Liver (tissue), 9 donors: Measurements from ENCODE around the gene PODNL1. TPM values are rescaled to one million over a fixed set of nuclear protein-coding genes. Genes with fewer than 3 reads are reported as not detected.
"Not testable (repeated sequence)": the region's sequence is repeated elsewhere in the genome, so short reads cannot be mapped to it uniquely, and the experiment has no call there.

ENCODE experiments used
- DNase-seq: peaks from one replicate; pipeline ENCODE4 v3.0.0-alpha.2; 2017; ENCODE audit warnings: low spot score
- H3K27ac ChIP-seq, 2 donors: one replicate each; pipeline ENCODE4 v1.7.0; 2013; ENCODE audit warnings: inconsistent platforms in 2 of 2, low read length in 2 of 2, control low read depth in 1 of 2, low read depth in 1 of 2, mild to moderate bottlenecking in 1 of 2
- H3K27me3 ChIP-seq, 4 donors: one replicate each; pipeline versions ENCODE4 v1.6.1 to v1.7.0; 2013; ENCODE audit warnings: low read length in 3 of 4, inconsistent platforms in 1 of 4, mild to moderate bottlenecking in 1 of 4, moderate library complexity in 1 of 4; ENCODE audit not compliant: control insufficient read depth in 4 of 4, insufficient read depth in 4 of 4
- H3K36me3 ChIP-seq, 4 donors: one replicate each; pipeline versions ENCODE4 v1.6.1 to v1.7.0; 2013; ENCODE audit warnings: low read length in 3 of 4, mild to moderate bottlenecking in 3 of 4, low read depth in 1 of 4, moderate library complexity in 1 of 4; ENCODE audit not compliant: control insufficient read depth in 4 of 4, insufficient read depth in 3 of 4
- H3K4me1 ChIP-seq, 4 donors: one replicate each; pipeline versions ENCODE4 v1.6.1 to v1.7.0; 2013; ENCODE audit warnings: low read length in 3 of 4, mild to moderate bottlenecking in 3 of 4, moderate library complexity in 1 of 4; ENCODE audit not compliant: control insufficient read depth in 4 of 4, insufficient read depth in 4 of 4
- H3K4me3 ChIP-seq, 3 donors: one replicate each; pipeline versions ENCODE4 v1.6.1 to v1.7.0; 2013; ENCODE audit warnings: low read length in 3 of 3, control low read depth in 1 of 3, low read depth in 1 of 3, mild to moderate bottlenecking in 1 of 3
- H3K9ac ChIP-seq, 2 donors: one replicate each; pipeline ENCODE4 v1.7.0; 2013; ENCODE audit warnings: low read length in 2 of 2, mild to moderate bottlenecking in 2 of 2, moderate library complexity in 2 of 2, control low read depth in 1 of 2, low read depth in 1 of 2
- H3K9me3 ChIP-seq, 4 donors: one replicate each; pipeline versions ENCODE4 v1.6.1 to v1.7.0; 2013; ENCODE audit warnings: low read length in 3 of 4; ENCODE audit not compliant: control insufficient read depth in 4 of 4
- EGR1 ChIP-seq, 2 donors: IDR thresholded peaks; 2 replicates each; pipeline ENCODE4 v1.6.1; 2016 to 2018; ENCODE audit warnings: antibody characterized with exemption in 2 of 2, low read depth in 2 of 2
- FOXA1 ChIP-seq: IDR thresholded peaks from 2 replicates; pipeline ENCODE4 v1.6.1; 2016; ENCODE audit warnings: antibody characterized with exemption
- FOXA2 ChIP-seq: IDR thresholded peaks from 2 replicates; pipeline ENCODE4 v1.6.1; 2016; ENCODE audit warnings: antibody characterized with exemption
- GABPA ChIP-seq, 2 donors: IDR thresholded peaks in 1 of 2; conservative IDR thresholded peaks in 1 of 2; 2 replicates each; pipeline ENCODE4 v1.6.1; 2016; ENCODE audit warnings: antibody characterized with exemption in 2 of 2, mild to moderate bottlenecking in 1 of 2, moderate library complexity in 1 of 2
- HNF4A ChIP-seq, 2 donors: conservative IDR thresholded peaks; 2 replicates each; pipeline ENCODE4 v1.6.1; 2016; ENCODE audit warnings: antibody characterized with exemption in 2 of 2, mild to moderate bottlenecking in 2 of 2
- HNF4G ChIP-seq: IDR thresholded peaks from 2 replicates; pipeline ENCODE4 v1.6.1; 2016; ENCODE audit warnings: antibody characterized with exemption
- JUND ChIP-seq, 2 donors: IDR thresholded peaks; 2 replicates each; pipeline ENCODE4 v1.6.1; 2016; ENCODE audit warnings: antibody characterized with exemption in 2 of 2
- RAD21 ChIP-seq, 2 donors: IDR thresholded peaks; 2 replicates each; pipeline ENCODE4 v1.6.1; 2016; ENCODE audit warnings: antibody characterized with exemption in 2 of 2, mild to moderate bottlenecking in 2 of 2
- RXRA ChIP-seq, 2 donors: IDR thresholded peaks; 2 replicates each; pipeline ENCODE4 v1.6.1; 2017 to 2018; ENCODE audit warnings: antibody characterized with exemption in 2 of 2, mild to moderate bottlenecking in 1 of 2
- SP1 ChIP-seq: IDR thresholded peaks from 2 replicates; pipeline ENCODE4 v1.6.1; 2018; ENCODE audit warnings: antibody characterized with exemption, mild to moderate bottlenecking
- TAF1 ChIP-seq: conservative IDR thresholded peaks from 2 replicates; pipeline ENCODE4 v1.6.1; 2016; ENCODE audit warnings: antibody characterized with exemption, mild to moderate bottlenecking
- YY1 ChIP-seq: IDR thresholded peaks from 2 replicates; pipeline ENCODE4 v1.6.1; 2016; ENCODE audit warnings: antibody characterized with exemption, mild to moderate bottlenecking
- ZBTB33 ChIP-seq: IDR thresholded peaks from 2 replicates; pipeline ENCODE4 v1.6.1; 2016; ENCODE audit warnings: antibody characterized with exemption
- WGBS: extraction: QIAGEN DNeasy Blood & Tissue Kit; methylation state at CpG from one replicate; pipeline ENCODE4 v1.1.7; 2013; 5-methylcytosine and 5-hydroxymethylcytosine counted together
- polyA plus RNA-seq, 2 donors: library from polyadenylated mRNA; stranded (reverse) in 1 of 2; unstranded in 1 of 2; fragments of 200-250 nt in 1 of 2; fragments of >200 nt in 1 of 2; fragmentation: Nextera tagmentation in 1 of 2; extraction: Ambion mirVana in 1 of 2; gene quantifications; one replicate each; pipeline versions ENCODE4 v1.2.1 to v1.2.3, GENCODE V29; 2013 to 2015
- total RNA-seq, 2 donors: library from RNA; depleted of rRNA; stranded (reverse); fragments of >200 nt; gene quantifications; one replicate each; pipeline ENCODE4 v1.2.3, GENCODE V29; 2014
- TF ChIP-seq, protein P1 (sequence below): IDR thresholded peaks from 2 replicates; pipeline ENCODE4 v1.6.1; 2016; ENCODE audit warnings: antibody characterized with exemption, mild to moderate bottlenecking
- TF ChIP-seq, protein P2 (sequence below): fragments of 150-350 bp; IDR thresholded peaks from 2 replicates; pipeline ENCODE4 v1.5.1; 2017; ENCODE audit warnings: improper control_type of control experiment, low read depth, low read length; ENCODE audit not compliant: missing input control
- donor health status: healthy.
- donor health status: healthy.
- donor health status: healthy.
- donor health status: healthy.
- donor health status: healthy.

Gene PODNL1
- total and polyA plus RNA-seq, 4 donors, result 0.30 TPM; not detected in 3

DNA sequence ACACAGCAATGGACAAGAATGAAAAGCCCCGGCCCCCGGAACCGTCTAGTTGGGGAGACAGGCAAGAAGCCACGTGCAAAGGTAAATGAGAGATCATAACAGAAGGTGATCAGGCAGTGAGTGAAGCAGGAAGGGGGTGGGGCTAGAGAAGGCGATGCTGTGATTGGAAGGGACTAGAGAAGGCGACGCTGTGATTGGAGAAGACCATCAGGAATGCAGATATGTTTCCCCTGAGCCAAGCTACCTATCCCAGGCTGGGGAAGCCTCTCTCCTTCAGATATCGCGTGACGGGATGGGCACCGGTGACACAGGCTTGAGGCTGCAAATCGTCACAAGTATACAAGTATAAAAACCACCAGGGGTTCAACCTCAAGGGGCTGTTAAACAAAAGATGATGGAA, 35.9 kb upstream of the PODNL1 start:
- H3K27me3 ChIP-seq, result no peaks in the 10 kb centered on the region
- no peak overlapping the region for H3K4me3 ChIP-seq
- no peak for DNase-seq
- H3K27ac ChIP-seq, result no peak overlapping the region
- peaks cover 9 to 50% (median 22%) of the 10 kb centered on the region in 4 donors for H3K36me3 ChIP-seq
- WGBS, result 85% methylated on average over 12 of the region's 12 CpGs
- H3K4me1 ChIP-seq, result no peaks in the 10 kb centered on the region
- TF ChIP-seq GABPA (IDR thresholded peaks at IDR 0.05 in 1 of 2, conservative IDR thresholded peaks at IDR 0.05 in 1 of 2) (no peak), JUND (IDR thresholded peaks at IDR 0.05) (no peak), HNF4A (conservative IDR thresholded peaks at IDR 0.05) (no peak), EGR1 (IDR thresholded peaks at IDR 0.05; ENCODE audit: low read depth in 2 of 2) (no peak), TAF1 (no peak), HNF4G (no peak), RXRA (IDR thresholded peaks at IDR 0.05) (no peak), YY1 (no peak), ZBTB33 (no peak), FOXA1 (no peak), SP1 (no peak), FOXA2 (no peak), RAD21 (IDR thresholded peaks at IDR 0.05) (no peak)
- TF ChIP-seq, protein P1, sequence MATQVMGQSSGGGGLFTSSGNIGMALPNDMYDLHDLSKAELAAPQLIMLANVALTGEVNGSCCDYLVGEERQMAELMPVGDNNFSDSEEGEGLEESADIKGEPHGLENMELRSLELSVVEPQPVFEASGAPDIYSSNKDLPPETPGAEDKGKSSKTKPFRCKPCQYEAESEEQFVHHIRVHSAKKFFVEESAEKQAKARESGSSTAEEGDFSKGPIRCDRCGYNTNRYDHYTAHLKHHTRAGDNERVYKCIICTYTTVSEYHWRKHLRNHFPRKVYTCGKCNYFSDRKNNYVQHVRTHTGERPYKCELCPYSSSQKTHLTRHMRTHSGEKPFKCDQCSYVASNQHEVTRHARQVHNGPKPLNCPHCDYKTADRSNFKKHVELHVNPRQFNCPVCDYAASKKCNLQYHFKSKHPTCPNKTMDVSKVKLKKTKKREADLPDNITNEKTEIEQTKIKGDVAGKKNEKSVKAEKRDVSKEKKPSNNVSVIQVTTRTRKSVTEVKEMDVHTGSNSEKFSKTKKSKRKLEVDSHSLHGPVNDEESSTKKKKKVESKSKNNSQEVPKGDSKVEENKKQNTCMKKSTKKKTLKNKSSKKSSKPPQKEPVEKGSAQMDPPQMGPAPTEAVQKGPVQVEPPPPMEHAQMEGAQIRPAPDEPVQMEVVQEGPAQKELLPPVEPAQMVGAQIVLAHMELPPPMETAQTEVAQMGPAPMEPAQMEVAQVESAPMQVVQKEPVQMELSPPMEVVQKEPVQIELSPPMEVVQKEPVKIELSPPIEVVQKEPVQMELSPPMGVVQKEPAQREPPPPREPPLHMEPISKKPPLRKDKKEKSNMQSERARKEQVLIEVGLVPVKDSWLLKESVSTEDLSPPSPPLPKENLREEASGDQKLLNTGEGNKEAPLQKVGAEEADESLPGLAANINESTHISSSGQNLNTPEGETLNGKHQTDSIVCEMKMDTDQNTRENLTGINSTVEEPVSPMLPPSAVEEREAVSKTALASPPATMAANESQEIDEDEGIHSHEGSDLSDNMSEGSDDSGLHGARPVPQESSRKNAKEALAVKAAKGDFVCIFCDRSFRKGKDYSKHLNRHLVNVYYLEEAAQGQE, result no peak
- TF ChIP-seq, protein P2, sequence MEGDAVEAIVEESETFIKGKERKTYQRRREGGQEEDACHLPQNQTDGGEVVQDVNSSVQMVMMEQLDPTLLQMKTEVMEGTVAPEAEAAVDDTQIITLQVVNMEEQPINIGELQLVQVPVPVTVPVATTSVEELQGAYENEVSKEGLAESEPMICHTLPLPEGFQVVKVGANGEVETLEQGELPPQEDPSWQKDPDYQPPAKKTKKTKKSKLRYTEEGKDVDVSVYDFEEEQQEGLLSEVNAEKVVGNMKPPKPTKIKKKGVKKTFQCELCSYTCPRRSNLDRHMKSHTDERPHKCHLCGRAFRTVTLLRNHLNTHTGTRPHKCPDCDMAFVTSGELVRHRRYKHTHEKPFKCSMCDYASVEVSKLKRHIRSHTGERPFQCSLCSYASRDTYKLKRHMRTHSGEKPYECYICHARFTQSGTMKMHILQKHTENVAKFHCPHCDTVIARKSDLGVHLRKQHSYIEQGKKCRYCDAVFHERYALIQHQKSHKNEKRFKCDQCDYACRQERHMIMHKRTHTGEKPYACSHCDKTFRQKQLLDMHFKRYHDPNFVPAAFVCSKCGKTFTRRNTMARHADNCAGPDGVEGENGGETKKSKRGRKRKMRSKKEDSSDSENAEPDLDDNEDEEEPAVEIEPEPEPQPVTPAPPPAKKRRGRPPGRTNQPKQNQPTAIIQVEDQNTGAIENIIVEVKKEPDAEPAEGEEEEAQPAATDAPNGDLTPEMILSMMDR, result no peak
- no peaks in the 10 kb centered on the region for H3K9me3 ChIP-seq
- H3K9ac ChIP-seq, result no peak overlapping the region

- not testable (repeated sequence) for H3K9ac ChIP-seq, H3K4me3 ChIP-seq, DNase-seq, H3K9me3 ChIP-seq, H3K27me3 ChIP-seq, H3K27ac ChIP-seq, H3K4me1 ChIP-seq
- WGBS, result 98% methylated on average over 3 of the region's 3 CpGs
- H3K36me3 ChIP-seq, result peaks cover 12 to 55% (median 24%) of the 10 kb centered on the region in 4 donors
Measured at GRCh38 chr19:13973479-13973878, 35.3 kb upstream of the PODNL1 start.
